Medulla oblongata (tissue), 1 donor: ENCODE data around the gene GCAT.
"Not testable (repeated sequence)": the region's sequence is repeated elsewhere in the genome, so short reads cannot be mapped to it uniquely, and the experiment has no call there.

Experiments used
- DNase-seq: peaks from one replicate; pipeline ENCODE4 v3.0.0-alpha.2; 2015; ENCODE audit errors: extremely low spot score

Gene GCAT

DNA sequence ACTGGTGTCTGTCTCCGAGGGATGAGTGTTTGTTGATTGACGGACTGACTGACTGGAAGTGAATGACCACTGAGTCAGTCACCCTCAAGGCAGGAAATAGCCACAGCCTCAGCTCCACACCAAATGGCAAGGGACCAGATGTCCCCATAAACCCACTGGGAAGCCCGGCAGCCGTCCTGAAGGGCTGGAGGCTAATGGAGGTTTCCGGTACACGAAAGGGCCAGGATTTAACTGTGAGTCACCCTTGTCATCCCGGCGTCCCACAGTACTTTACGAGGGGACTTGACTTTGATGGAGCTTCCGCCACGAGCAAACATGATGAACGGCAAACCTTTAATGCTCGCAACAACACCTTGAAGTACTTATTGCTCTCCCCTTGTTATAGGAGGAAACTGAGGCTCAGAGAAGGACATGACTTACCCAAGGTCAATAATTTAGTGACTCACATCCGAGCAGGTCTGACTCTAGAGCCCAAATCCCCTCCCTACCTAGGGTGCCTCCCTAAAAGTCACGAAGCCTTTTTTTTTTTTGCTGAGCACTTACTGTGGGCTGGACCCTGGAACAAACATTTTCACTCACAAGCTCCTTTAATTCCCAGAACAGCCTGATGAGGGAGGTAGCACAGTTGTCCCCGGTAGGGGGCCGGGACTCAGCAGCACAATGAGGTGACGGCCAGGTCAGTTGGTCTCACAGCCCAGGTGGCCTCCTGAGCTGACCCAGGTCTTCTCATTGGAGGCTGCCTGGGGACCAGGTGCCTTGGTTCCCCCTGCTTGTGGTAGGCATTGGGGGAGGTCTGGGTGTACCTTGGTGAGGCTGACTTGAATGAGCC, 25.2 kb upstream of the GCAT start:
- no peak for DNase-seq

DNA sequence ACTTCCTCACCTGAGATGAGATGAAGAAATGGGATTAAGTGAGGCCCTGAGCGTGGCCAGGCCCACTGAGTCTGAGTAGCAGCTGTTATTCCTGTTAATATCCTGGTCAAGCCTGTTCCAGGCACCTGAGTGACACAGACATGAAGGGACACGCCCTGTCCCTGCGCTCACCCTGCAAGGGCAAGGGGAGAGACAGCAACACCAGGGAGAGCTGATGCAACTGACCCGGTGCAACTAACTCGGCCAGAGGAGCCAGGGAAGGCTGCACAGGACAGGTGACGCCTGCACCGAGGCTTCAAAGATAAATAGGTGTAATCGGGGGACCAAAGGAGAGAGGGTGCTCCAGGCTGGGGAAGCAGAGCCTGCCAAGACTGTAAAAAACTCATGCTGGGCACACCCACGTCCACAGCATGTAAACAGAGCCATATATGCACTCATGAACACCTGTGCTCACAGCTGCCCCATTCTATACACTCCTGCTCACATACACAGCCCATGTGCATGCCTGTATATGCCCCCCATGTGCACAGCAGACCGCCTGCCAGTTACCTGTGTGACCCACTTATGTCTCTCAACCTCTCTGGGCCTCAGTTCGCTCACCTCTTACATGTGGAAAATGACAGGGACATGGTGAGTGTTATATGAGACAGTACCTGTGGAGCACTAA, 22.8 kb upstream of the GCAT start:
- no peak for DNase-seq

DNA sequence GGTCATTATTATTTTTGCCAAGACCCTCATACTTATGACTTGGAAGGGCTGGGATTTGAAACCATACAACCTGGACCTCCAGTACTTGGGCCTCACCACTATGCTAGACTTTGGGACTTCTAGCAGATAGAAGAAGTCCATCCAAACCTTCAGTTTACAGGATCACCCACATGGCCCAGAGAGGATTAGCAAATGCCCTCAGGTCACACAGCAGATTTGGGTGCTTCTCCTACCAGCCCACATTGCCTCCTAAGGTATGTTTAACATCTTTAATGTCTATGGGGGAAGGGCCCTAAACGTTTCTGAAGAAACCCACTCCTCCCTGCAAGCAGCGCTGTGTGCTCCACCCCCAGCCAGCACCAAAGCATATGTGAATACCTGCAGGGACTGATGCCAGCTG, 17.5 kb upstream of the GCAT start:
- DNase-seq: no peak

GRCh38 chr22:37792494-37792893, 15.2 kb upstream of the GCAT start:
- no peak for DNase-seq

- DNase-seq: no peak
These were observed 13.4 kb upstream of the GCAT start for GRCh38 chr22:37794376-37794775.

DNA sequence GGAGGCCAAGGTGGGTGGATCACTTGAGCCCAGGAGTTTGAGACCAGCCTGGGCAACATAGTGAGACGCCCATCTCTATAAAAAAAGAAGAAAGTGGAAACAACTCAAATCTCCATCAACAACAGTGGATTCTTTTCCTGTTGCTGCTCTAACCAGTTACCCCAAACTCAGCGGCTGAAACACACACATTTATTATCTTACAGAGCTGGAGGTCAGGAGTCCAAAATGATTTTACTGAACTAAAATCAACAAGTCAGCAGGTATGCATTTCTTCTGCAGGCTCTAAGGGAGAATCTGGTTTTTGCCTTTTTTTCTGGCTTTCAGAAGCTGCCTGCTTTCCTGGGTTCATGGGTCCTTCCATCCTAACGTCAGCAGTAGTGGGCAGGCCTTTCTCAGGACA, 11.7 kb upstream of the GCAT start:
- no peak for DNase-seq

DNA sequence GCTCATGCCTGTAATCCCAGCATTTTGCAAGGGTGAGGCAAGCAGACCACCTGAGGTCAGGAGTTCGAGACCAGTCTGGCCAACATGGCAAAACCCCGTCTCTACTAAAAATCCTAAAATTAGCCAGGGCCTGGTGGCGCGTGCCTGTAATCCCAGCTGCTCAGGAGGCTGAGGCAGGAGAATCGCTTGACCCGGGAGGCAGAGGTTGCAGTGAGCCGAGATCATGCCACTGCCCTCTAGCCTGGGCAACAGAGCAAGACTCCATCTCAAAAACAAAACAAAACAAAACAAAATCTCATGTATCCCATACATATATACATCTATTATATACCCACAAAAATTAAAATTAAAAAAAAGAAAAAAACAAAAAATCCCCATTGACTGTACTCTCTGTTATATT, 10.5 kb upstream of the GCAT start:
- DNase-seq: not testable (repeated sequence)

GRCh38 chr22:37797874-37798500, 9.7 kb upstream of the GCAT start:
- no peak for DNase-seq

DNA sequence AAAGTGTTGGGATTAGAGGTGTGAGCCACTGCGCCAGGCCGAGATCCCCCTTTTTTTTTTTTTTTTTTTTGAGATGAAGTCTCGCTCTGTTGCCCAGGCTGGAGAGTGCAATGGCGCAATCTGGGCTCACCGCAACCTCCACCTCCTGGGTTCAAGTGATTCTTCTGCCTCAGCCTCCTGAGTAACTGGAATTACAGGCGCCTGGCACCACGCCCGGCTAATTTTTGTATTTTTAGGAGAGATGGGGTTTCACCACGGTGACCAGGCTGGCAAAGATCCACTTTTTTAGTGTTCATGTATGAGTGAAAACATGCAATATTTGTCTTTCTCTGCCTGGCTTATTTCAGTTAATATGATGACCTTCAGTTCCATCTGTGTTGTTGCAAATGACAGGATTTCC, 7.8 kb upstream of the GCAT start:
- DNase-seq: not testable (repeated sequence)

- no peak for DNase-seq
These were observed 5.8 kb upstream of the GCAT start for GRCh38 chr22:37801946-37802309.

DNA sequence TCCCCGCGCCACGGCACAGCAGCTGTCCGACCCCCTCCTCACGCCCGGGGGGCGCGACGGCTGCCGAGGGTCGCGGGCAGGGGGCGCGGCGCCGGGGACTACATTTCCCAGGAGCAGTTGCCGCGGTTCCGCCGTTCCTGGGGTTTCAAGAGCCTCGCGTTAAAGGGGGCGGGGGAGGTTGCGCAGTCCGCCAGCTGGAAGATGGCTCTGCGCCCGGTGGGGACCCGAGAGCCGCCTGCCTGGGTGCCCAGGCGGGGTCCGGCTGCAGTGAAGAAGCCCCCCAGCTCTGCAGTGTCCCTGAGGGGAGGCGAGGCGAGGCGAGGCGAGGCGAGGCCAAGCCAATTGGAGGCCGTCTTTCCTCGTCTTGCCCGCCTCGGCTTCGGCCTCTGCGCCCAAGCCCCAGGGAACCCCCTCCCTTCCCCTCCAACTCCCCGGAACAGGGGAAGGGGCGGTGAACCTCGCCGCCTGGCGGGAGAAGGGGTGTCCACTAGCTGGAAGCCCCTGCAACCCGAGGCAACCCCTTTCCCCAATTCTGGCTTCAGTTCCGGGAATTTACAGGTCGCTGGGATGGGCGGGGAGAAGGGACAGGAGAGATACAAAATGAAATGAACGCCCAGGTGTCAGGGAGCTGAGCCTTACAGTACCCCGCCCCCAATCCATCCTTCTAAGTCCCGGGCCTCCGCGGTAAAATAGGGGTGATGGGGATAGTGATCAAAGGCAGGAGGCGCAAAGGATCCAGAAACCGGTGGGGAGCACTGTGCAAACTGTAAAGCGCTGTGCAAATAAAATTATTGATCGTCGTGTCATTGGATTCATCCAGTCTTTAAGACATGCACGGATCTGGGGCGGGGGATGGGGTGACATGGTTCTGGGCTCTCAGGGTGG, 5.2 kb upstream of the GCAT start:
- peak; percentile 58 for DNase-seq

GRCh38 chr22:37803195-37803638, 4.5 kb upstream of the GCAT start:
- DNase-seq: peak; percentile 6

DNA sequence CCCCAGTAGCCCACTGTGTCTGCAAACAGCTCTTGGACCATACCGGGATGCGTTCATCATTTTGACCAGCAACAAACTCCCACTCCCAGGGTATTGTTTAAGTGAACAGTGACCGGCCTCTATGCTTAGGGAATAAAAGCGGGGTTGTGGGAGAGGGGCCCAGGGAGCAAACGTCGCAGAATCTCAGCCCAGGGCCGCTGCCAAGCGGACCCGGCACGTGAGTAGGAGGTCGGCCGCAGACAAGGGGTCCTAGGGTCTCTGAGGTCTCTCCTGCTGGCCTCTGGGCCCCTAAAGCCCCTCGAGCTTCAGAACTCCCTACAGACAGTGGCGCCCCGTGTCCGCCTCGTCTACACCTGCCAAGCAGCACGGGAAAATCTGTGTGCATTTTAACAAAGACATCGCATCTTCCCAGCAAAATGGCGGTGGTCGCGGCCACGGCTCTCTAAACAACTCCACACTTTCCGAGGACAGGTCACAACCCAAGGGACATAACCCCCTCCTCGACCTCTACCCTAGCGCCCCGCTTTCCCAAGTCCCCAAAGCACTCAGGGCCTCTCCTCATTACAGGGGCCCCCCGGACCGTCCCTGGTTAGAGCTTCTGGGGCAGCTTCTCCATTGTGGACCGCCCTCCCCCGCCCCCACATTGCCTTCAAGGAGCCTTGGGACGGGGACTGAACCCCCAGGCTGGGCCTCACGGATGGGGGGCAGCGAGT, 3.9 kb upstream of the GCAT start:
- peak; percentile 11 for DNase-seq

GRCh38 chr22:37804352-37804880, 3.3 kb upstream of the GCAT start:
- no peak for DNase-seq

GRCh38 chr22:37804881-37805809, 2.6 kb upstream of the GCAT start:
- DNase-seq: peak; percentile 77

GRCh38 chr22:37805810-37806277, 1.9 kb upstream of the GCAT start:
- DNase-seq: peak; percentile 11

DNA sequence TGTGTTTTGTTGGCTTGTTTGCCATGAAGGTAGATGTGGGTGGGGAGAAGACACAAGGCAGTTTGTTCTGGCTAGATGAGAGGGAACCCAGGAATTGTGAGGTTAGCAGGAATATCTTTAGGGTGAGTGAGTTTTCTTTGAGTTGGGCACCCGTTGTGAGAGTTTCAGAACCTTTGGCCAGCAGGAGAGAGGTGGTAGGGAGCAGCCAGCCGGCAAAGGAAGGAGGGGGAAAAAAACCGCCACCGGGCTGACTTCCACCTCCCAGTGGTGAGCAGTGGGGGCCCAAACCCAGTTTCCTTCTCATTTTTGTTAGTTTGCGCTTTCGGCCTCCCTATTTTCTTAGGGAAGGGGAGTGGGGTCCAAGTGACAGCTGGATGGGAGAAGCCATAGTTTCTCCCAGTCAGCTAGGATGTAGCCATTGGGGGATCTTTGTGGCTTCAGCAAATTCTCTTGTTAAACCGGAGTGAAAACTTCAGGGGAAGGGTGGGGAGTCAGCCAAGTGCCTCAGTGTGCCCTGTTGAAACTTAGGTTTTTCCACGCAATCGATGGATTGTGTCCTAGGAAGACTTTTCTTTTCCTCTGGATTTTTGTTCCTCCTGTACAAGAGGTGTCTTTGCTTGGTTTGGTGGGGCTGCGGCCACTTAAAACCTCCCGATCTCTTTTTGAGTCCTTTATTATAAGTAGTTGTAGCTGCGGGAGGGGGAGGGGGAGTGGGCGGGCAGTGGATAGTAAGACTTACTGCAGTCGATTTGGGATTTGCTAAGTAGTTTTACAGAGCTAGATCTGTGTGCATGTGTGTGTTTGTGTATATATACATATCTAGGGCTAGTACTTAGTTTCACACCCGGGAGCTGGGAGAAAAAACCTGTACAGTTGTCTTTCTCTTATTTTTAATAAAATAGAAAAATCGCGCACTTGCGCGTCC, 1.1 kb upstream of the GCAT start:
- DNase-seq: peak; percentile 43

DNA sequence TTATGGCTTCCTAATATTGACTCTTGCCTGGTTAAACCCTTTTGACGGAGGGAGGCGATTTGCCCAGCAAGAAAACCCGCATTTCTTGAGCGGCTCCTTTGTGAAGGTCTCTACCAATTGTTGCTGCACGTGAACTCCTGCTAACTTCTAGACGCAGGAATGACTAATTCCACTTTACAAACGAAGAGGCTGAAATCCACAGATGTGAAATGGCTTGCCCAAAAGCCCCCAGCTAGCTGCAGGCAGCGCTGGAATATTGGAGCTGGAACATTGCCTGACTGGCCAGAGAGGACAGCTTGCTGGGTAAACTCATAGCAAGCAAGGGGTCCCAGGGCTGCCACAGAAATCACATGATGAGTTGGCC, 542 bp downstream of the GCAT start:
- no peak for DNase-seq
